Measurements from ENCODE around the gene FIGN.

Gene FIGN

DNA sequence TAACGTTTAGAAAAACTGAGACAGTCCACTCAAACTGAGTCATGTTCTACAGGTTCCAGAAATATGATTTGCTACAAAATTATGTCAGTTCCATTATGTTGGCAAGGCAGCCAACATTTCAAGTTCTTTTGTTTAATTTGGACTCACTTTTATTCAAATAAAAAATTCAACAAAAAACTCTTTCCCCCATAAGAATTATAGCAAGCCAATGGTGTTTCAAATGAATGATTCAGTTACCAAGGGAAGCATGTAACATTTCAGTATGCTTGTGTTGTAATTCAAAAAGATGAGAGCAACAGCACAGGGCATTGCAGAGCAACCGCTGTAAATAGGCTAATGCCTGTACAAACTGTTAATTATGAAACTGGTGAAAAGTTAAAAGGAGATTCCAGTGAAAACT is 140.8 kb downstream of the FIGN start:
- TF ChIP-seq SIN3A (IDR thresholded peaks at IDR 0.05; ENCODE audit: borderline replicate concordance, insufficient read depth, low read length) (no peak), TAF1 (IDR thresholded peaks at IDR 0.05; ENCODE audit: borderline replicate concordance, insufficient read depth, low read length) (no peak), FOXP2 (optimal IDR thresholded peaks at IDR 0.05; ENCODE audit: borderline replicate concordance, extremely low read depth, extremely low read length, insufficient read depth) (no peak), POLR2AphosphoS5 (IDR thresholded peaks at IDR 0.05; ENCODE audit: low read depth, low read length) (no peak)
- TF ChIP-seq, protein P1, sequence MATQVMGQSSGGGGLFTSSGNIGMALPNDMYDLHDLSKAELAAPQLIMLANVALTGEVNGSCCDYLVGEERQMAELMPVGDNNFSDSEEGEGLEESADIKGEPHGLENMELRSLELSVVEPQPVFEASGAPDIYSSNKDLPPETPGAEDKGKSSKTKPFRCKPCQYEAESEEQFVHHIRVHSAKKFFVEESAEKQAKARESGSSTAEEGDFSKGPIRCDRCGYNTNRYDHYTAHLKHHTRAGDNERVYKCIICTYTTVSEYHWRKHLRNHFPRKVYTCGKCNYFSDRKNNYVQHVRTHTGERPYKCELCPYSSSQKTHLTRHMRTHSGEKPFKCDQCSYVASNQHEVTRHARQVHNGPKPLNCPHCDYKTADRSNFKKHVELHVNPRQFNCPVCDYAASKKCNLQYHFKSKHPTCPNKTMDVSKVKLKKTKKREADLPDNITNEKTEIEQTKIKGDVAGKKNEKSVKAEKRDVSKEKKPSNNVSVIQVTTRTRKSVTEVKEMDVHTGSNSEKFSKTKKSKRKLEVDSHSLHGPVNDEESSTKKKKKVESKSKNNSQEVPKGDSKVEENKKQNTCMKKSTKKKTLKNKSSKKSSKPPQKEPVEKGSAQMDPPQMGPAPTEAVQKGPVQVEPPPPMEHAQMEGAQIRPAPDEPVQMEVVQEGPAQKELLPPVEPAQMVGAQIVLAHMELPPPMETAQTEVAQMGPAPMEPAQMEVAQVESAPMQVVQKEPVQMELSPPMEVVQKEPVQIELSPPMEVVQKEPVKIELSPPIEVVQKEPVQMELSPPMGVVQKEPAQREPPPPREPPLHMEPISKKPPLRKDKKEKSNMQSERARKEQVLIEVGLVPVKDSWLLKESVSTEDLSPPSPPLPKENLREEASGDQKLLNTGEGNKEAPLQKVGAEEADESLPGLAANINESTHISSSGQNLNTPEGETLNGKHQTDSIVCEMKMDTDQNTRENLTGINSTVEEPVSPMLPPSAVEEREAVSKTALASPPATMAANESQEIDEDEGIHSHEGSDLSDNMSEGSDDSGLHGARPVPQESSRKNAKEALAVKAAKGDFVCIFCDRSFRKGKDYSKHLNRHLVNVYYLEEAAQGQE (IDR thresholded peaks at IDR 0.05; ENCODE audit: insufficient read depth in 1 of 2, low read depth in 2 of 2, low read length in 2 of 2) = no peak

DNA sequence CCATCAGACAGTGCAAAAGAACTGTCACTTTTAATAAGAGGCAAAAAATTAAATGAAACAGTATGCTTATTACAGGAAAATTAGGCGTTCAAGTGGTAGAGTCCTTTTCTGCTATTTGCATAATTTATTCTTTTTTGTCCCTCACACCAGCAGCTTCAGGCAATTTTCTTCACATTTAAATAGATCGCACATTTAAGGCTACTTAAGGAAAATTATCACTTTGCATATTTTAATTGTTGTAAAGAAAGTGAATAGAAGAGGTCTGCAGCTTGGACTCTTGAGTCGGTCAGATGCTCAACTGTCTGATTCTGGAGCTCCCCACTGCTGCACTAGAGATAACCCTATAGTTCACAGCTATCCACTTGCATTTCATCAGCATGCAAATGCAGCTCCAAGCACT is 141.3 kb downstream of the FIGN start:
- no peak for TF ChIP-seq FOXP2 (optimal IDR thresholded peaks at IDR 0.05; ENCODE audit: borderline replicate concordance, extremely low read depth, extremely low read length, insufficient read depth)

DNA sequence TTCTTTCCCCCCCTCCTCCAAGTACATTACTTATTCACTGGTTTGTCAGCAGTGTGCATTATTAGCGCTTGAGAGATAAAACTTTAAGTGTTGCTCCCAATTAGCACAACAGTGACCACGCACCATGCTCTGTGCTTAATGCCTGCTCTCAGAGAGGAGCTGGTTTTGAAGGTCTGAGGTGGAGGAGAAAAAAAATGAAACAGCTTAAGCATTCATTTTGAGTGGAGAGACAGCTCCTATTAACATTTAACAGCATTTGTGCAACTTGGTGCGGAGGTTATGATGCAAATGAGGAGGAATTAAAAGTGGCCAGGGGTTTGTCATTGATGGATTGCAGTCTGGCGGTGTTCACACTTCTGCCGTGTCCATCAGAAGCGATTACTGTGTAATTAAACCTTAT is 141.8 kb downstream of the FIGN start:
- TF ChIP-seq POLR2AphosphoS5 (IDR thresholded peaks at IDR 0.05; ENCODE audit: low read depth, low read length) = no peak
- TF ChIP-seq FOXP2 (optimal IDR thresholded peaks at IDR 0.05; ENCODE audit: borderline replicate concordance, extremely low read depth, extremely low read length, insufficient read depth) = no peak
- TF ChIP-seq, protein P1 (IDR thresholded peaks at IDR 0.05; ENCODE audit: insufficient read depth in 1 of 2, low read depth in 2 of 2, low read length in 2 of 2) = no peak
- TF ChIP-seq TAF1 (IDR thresholded peaks at IDR 0.05; ENCODE audit: borderline replicate concordance, insufficient read depth, low read length) = no peak
- no peak for TF ChIP-seq SIN3A (IDR thresholded peaks at IDR 0.05; ENCODE audit: borderline replicate concordance, insufficient read depth, low read length)

DNA sequence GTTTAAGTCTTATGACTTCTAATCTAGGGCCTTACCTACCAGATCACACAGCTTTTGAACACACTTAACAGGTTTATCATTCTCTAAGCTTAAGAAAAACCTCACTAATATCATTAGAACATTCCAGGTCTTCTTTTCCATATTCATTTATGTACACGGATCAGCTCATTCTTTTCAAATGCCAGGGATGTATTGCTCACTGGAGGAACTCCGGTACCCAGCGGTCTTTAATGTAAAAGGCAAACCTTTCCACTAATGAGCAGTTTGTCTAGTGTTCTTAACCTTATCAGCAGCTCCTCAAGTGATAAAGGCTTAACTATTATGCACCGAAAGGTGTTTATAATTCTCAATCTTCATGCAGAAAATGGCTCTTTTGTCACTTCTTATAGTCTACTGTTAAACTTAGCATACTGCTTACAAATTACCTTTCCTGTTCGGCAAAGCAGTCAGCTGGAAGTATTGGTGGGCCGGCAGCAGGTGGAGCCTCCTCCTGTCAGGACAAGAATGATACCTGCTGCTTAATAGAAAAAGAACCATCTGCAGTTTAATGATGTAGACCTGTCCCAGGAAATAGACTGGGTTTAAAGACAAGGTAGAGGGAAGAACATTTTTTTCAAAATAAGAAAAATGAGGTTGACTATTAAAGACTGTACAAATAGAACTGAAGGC is 142.7 kb downstream of the FIGN start:
- TF ChIP-seq POLR2AphosphoS5 (IDR thresholded peaks at IDR 0.05; ENCODE audit: low read depth, low read length) (no peak), FOXP2 (optimal IDR thresholded peaks at IDR 0.05; ENCODE audit: borderline replicate concordance, extremely low read depth, extremely low read length, insufficient read depth) (no peak), TAF1 (IDR thresholded peaks at IDR 0.05; ENCODE audit: borderline replicate concordance, insufficient read depth, low read length) (no peak), SIN3A (IDR thresholded peaks at IDR 0.05; ENCODE audit: borderline replicate concordance, insufficient read depth, low read length) (no peak)
- TF ChIP-seq, protein P1 (IDR thresholded peaks at IDR 0.05; ENCODE audit: insufficient read depth in 1 of 2, low read depth in 2 of 2, low read length in 2 of 2) = no peak

DNA sequence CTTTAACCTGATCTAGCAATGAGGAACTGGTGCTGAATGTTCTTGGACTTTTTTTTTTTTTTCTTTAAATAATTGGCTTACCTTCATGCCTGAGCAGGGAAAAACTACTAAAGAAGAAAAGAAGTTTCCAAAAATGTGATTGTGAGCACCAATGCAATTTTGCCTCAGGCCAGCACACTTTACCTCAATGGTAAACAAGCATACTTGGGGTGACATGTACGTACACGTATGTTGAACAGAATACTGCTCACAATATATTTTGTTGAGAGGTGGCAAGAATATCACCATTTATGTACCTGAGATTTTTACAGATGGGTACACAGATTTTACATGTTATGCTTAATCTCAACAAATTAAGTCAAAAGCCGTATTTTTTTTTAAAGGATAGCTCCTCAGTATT is 144.3 kb downstream of the FIGN start:
- TF ChIP-seq FOXP2 (optimal IDR thresholded peaks at IDR 0.05; ENCODE audit: borderline replicate concordance, extremely low read depth, extremely low read length, insufficient read depth) = no peak
- TF ChIP-seq POLR2AphosphoS5 (IDR thresholded peaks at IDR 0.05; ENCODE audit: low read depth, low read length) = no peak
- no peak for TF ChIP-seq TAF1 (IDR thresholded peaks at IDR 0.05; ENCODE audit: borderline replicate concordance, insufficient read depth, low read length)
- TF ChIP-seq, protein P1 (IDR thresholded peaks at IDR 0.05; ENCODE audit: insufficient read depth in 1 of 2, low read depth in 2 of 2, low read length in 2 of 2) = no peak
- TF ChIP-seq SIN3A (IDR thresholded peaks at IDR 0.05; ENCODE audit: borderline replicate concordance, insufficient read depth, low read length) = no peak

Measured in PFSK-1 (cell line).